ENCODE data around the gene SKOR1.

SKOR1 gene

GRCh38 chr15:67854358-67854757, 29.0 kb downstream of the SKOR1 start:
- no peak for DNase-seq

GRCh38 chr15:67855842-67856241, 30.5 kb downstream of the SKOR1 start:
- DNase-seq: no peak

- DNase-seq: no peak
These were observed 31.9 kb downstream of the SKOR1 start for GRCh38 chr15:67857220-67857619.

GRCh38 chr15:67859331-67859946, 34.1 kb downstream of the SKOR1 start:
- no peak for DNase-seq

- DNase-seq: no peak
These were observed 36.7 kb downstream of the SKOR1 start for GRCh38 chr15:67861983-67862382.

GRCh38 chr15:67862750-67863441, 37.6 kb downstream of the SKOR1 start:
- no peak for DNase-seq

- peak; percentile 24 for DNase-seq
These were observed 38.2 kb downstream of the SKOR1 start for GRCh38 chr15:67863442-67863987.

- no peak for DNase-seq
These were observed 40.0 kb downstream of the SKOR1 start for GRCh38 chr15:67865331-67865730.

GRCh38 chr15:67865766-67866165, 40.5 kb downstream of the SKOR1 start:
- DNase-seq: no peak

- no peak for DNase-seq
These were observed 44.4 kb downstream of the SKOR1 start for GRCh38 chr15:67869701-67870100.

GRCh38 chr15:67870868-67871408, 45.6 kb downstream of the SKOR1 start:
- DNase-seq: no peak

GRCh38 chr15:67873777-67874176, 48.5 kb downstream of the SKOR1 start:
- no peak for DNase-seq

GRCh38 chr15:67878712-67879206, 53.5 kb downstream of the SKOR1 start:
- DNase-seq: no peak

GRCh38 chr15:67879440-67880129, 54.3 kb downstream of the SKOR1 start:
- DNase-seq: no peak

GRCh38 chr15:67880651-67881182, 55.4 kb downstream of the SKOR1 start:
- peak; percentile 14 for DNase-seq

- no peak for DNase-seq
These were observed 57.4 kb downstream of the SKOR1 start for GRCh38 chr15:67882487-67883233.

GRCh38 chr15:67883234-67883773, 58.0 kb downstream of the SKOR1 start:
- no peak for DNase-seq

- DNase-seq: no peak
These were observed 58.7 kb downstream of the SKOR1 start for GRCh38 chr15:67884009-67884408.
